Amniotic stem cell (primary cell): Measurements from ENCODE around the gene ALPL.

Experiments
- DNase-seq: peaks from one replicate; lab custom pipeline; 2025; lab: John Stamatoyannopoulos, UW

The ALPL gene

GRCh38 chr1:21576031-21576797 lies 67.0 kb downstream of the ALPL start:
- no peak for DNase-seq

- no peak for DNase-seq
Measured at GRCh38 chr1:21576798-21577187, 67.6 kb downstream of the ALPL start.

DNA sequence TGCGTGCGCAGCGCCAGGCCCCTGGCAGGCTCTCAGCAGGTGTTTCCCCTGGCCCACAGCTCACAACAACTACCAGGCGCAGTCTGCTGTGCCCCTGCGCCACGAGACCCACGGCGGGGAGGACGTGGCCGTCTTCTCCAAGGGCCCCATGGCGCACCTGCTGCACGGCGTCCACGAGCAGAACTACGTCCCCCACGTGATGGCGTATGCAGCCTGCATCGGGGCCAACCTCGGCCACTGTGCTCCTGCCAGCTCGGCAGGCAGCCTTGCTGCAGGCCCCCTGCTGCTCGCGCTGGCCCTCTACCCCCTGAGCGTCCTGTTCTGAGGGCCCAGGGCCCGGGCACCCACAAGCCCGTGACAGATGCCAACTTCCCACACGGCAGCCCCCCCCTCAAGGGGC lies 68.1 kb downstream of the ALPL start:
- no peak for DNase-seq

GRCh38 chr1:21577933-21578332 lies 68.7 kb downstream of the ALPL start:
- no peak for DNase-seq

DNA sequence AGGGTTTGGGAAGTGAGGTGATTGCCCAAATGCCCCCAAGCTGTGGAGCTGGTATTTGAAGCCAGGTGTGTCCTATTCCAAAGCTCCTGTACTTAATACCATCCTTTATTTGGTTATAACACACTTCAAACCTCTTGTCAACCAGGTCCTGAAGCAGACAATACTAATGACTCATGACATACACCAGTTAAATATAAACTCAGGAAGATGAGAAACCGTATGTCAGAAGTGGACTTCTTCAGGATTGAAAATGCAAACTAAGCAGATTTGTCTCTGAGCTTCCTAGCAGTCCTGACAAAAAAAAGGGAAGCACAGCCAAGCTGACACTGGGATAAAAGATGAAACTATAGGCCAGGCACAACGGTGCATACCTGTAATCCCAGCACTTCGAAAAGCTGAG lies 70.6 kb downstream of the ALPL start:
- DNase-seq, result no peak

GRCh38 chr1:21584096-21584495 lies 74.9 kb downstream of the ALPL start:
- DNase-seq, result no peak

- DNase-seq, result no peak
Measured at GRCh38 chr1:21585037-21585436, 75.8 kb downstream of the ALPL start.

- no peak for DNase-seq
Measured at GRCh38 chr1:21586222-21586621, 77.0 kb downstream of the ALPL start.

DNA sequence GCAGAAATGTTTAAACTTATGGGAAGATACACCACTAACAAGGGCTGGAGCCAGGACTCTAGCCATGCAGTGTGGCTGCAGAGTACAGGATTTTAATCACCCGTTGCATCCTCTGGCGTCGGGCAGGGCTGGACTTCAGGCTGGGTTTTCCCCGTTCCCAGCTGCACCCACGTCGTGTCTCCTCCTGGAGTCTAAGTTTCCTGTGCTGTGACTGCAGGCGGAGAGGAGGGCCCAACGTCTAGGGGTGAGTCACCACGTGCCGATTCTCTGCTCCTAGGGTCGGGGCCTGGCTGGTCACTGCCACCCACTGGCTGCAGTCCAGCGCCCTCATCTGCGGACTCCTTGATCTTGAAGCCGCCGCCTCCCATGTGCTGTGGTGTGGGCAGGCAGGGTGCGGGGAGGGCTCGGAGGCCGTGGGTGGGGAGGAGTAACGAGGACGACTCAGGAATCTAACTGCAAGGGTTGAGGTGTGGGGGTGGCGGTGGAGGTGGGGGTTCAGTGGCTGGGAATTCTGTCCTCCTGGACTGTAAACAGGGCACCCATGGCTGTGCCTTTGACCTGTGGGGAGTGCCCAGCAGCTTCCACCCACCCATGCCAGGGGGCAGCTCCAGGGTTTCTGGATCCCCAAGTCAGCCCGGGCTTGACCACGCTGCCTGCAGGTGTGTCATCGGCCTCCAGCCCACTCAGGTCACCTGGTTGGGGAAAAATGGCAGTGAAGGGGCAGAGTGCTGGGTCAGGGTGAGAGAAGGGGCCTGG lies 77.8 kb downstream of the ALPL start:
- peak; percentile 73 for DNase-seq

GRCh38 chr1:21587602-21587953 lies 78.4 kb downstream of the ALPL start:
- DNase-seq, result no peak

DNA sequence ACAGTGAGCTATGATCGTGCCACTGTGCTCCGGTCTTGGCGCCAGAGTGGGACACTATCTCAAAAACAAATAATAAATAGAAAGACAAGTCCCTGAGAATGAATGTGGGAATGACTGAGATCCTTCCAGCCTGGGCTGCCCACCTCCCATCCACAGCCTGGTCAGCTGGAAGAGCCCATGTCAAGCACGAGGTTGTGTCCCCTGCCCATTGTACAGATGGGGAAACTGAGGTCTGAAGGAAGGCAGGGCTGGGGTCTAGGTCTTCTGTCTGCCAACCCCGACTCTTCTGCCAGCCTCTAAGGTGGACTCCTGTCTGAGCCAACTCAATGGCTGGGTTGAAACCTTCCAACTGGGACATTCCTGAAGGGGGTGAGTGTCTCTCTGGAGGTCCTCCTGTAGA lies 80.4 kb downstream of the ALPL start:
- no peak for DNase-seq

DNA sequence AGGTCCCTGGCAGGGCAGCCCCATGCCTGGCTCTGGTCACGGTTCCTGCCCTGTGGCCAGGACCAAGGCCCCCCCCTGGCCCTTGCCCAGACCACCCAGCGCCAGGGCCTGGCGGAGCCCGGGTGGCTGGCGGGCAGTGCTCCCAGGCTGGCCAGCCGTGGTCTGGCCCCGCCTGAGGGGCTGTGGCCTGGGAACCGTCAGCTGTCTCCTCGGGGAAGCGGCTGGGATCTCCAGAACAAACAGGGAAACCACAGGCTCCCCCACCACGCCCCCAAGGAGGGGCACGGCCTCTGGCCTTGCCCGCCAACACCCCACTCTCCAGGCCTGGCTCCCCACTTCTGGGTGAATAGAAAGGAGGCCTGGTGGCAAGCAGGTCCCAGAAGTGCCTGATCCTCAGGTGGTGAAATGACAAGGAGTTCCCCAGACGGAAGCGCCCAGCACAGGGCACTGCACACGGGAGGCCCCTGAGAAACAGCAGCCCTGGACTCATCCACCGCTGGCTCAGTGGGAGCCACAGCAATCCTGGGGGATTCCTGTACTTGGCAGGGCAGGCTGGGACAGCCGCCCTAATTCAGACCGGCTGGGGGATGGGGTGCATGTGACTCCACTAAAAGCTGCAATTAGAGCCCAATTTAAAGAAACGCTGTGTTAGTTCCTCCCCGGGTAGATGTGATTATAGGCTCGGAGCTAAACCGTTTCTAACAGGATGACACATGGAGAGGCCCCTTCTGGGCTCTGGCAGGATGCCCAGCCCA lies 81.1 kb downstream of the ALPL start:
- no peak for DNase-seq

- DNase-seq, result no peak
Measured at GRCh38 chr1:21590934-21591333, 81.7 kb downstream of the ALPL start.

- no peak for DNase-seq
Measured at GRCh38 chr1:21592086-21592865, 83.1 kb downstream of the ALPL start.

GRCh38 chr1:21593231-21593630 lies 84.0 kb downstream of the ALPL start:
- no peak for DNase-seq

GRCh38 chr1:21594501-21594900 lies 85.3 kb downstream of the ALPL start:
- DNase-seq, result no peak

- DNase-seq, result peak; percentile 13
Measured at GRCh38 chr1:21594935-21595897, 86.0 kb downstream of the ALPL start.

GRCh38 chr1:21596174-21596573 lies 87.0 kb downstream of the ALPL start:
- no peak for DNase-seq

DNA sequence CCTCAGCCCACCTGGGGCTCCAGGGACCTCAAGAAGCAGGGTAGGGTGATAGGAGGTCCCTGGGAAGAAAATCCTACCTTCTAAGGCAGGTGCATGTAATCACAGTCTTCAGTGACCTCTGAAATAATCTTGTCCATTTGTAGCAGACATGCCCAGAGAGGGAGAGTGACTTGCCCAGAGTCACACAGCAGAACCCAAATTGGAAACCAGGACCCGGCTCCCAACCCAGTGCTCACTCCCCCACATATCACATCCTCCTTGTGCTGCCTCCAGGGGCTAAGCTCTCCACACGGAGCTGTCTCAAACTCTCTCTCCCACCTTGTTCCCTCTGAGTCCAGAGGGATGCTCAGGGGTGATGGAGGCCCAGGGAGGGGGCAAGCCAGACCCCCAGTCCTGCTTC lies 87.4 kb downstream of the ALPL start:
- DNase-seq, result no peak

DNA sequence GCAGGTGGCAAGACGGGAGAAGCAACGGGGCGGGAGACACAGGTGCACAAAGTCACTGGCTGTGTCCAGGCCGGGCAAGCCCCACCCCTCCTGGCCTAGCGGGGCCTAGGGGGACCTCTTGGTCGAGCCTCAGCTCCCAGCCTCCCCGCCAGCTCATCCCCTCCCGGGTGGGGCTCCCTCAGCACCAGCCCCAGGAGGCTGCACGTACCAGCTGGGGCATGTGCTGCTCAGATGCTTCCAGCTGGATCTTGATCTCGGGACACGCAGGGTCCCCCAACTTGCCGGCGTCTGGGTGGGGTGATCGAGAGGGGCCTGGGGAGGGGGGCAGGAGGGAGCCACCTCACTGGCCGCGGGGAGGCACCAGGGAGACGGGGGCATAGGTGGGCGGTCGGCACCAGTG lies 88.5 kb downstream of the ALPL start:
- DNase-seq, result no peak

GRCh38 chr1:21598417-21598816 lies 89.2 kb downstream of the ALPL start:
- no peak for DNase-seq
